HCT116 (cell line): ENCODE data around the gene CDKL5. TPM values are rescaled to one million over a fixed set of nuclear protein-coding genes. Genes with fewer than 3 reads are reported as not detected.

ENCODE experiments used
- ATAC-seq: fragments of 200-7000 bp; cut with Tn5 transposase; 2 replicates; pipeline ENCODE4 v1.9.1; 2020; ENCODE audit warnings: mild to moderate bottlenecking, moderate library complexity
- BruUV-seq: library from RNA; stranded (reverse); fragments of 400-500 nt; replicated peaks from 2 replicates; lab custom pipeline; 2021; lab: Mats Ljungman, UMichigan
- CTCF ChIA-PET: fragments of 300-600 bp; sonication (Branson Sonifier 250); formaldehyde crosslinking; loops from one replicate; lab custom pipeline; 2021; ENCODE audit warnings: antibody characterized with exemption; lab: Charles Lee
- POLR2A ChIA-PET: fragments of 300-600, 350-600 bp; sonication (Branson Sonifier 250); formaldehyde crosslinking; loops from one replicate; lab custom pipeline; 2021; ENCODE audit warnings: antibody characterized with exemption; lab: Charles Lee
- RAD21 ChIA-PET, 2 experiments: fragments of 300-600 bp; sonication (Branson Sonifier 250); formaldehyde crosslinking; loops; one replicate each; lab custom pipeline; 2023; ENCODE audit warnings: low total read pairs in 2 of 2; ENCODE audit not compliant: uncharacterized antibody in 2 of 2, unreplicated experiment in 2 of 2, low non-redundant PET in 1 of 2; lab: Charles Lee
- DNase-seq: peaks from one replicate; pipeline ENCODE4 v3.0.0-alpha.2; 2010; ENCODE audit warnings: low read depth, low spot score
- H2AFZ ChIP-seq: fragments of 200-600 bp; shearing (Covaris generic), sonication (generic); 2 replicates; pipeline ENCODE4 v1.6.1; 2017; ENCODE audit warnings: low read depth, mixed run types, mixed read lengths, antibody characterized with exemption, low read length; ENCODE audit not compliant: poor library complexity, severe bottlenecking
- H3K27ac ChIP-seq: 2 replicates; pipeline ENCODE4 v1.5.1; 2012; ENCODE audit warnings: low read depth, low read length
- H3K27me3 ChIP-seq: fragments of 200-600 bp; sonication (generic); 2 replicates; pipeline ENCODE4 v1.6.1; 2016; ENCODE audit warnings: mixed run types, low read length, mixed read lengths; ENCODE audit not compliant: insufficient read depth
- H3K36me3 ChIP-seq, 2 experiments: fragments of 200-500 bp in 1 of 2; fragments of 200-600 bp in 1 of 2; sonication (Bioruptor generic) in 1 of 2; sonication (generic) in 1 of 2; 2 replicates each; pipeline versions ENCODE4 v1.5.1 to v1.6.1; 2014 to 2016; ENCODE audit warnings: low read length in 2 of 2, inconsistent platforms in 1 of 2, mixed read lengths in 1 of 2, mixed run types in 1 of 2; ENCODE audit not compliant: insufficient read depth in 2 of 2, control insufficient read depth in 1 of 2
- H3K4me1 ChIP-seq, 2 experiments: fragments of 200-600 bp in 1 of 2; sonication (generic) in 1 of 2; 2 replicates each; pipeline versions ENCODE4 v1.5.1 to v1.6.1; 2012 to 2017; ENCODE audit warnings: low read length in 2 of 2, inconsistent platforms in 1 of 2, mild to moderate bottlenecking in 1 of 2, mixed read lengths in 1 of 2, mixed run types in 1 of 2, moderate library complexity in 1 of 2; ENCODE audit not compliant: insufficient read depth in 2 of 2, control insufficient read depth in 1 of 2
- H3K4me2 ChIP-seq: fragments of 200-600 bp; sonication (generic); 2 replicates; pipeline ENCODE4 v1.6.1; 2017; ENCODE audit warnings: mixed run types, low read length, mixed read lengths
- H3K4me3 ChIP-seq, 2 experiments: fragments of 200-600 bp in 1 of 2; sonication (generic) in 1 of 2; replicated peaks in 1 of 2; 2 replicates each; pipeline ENCODE4 v1.5.1; 2011 to 2016; ENCODE audit warnings: low read length in 2 of 2, control low read depth in 1 of 2, low read depth in 1 of 2, mild to moderate bottlenecking in 1 of 2, mixed read lengths in 1 of 2, mixed run types in 1 of 2
- H3K79me2 ChIP-seq: fragments of 200-600 bp; sonication (generic); 2 replicates; pipeline ENCODE4 v1.6.1; 2017; ENCODE audit warnings: mild to moderate bottlenecking, mixed run types, low read length, moderate library complexity, mixed read lengths; ENCODE audit not compliant: insufficient read depth
- H3K9ac ChIP-seq: fragments of 200-600 bp; sonication (generic); 2 replicates; pipeline ENCODE4 v1.6.1; 2016; ENCODE audit warnings: low read length, mixed read lengths
- H3K9me2 ChIP-seq: fragments of 200-600 bp; sonication (generic), shearing (Covaris generic); 2 replicates; pipeline ENCODE4 v1.6.1; 2017; ENCODE audit warnings: mixed run types, mild to moderate bottlenecking, moderate library complexity; ENCODE audit not compliant: insufficient read depth
- H3K9me3 ChIP-seq, 2 experiments: fragments of 200-500 bp in 1 of 2; fragments of 200-600 bp in 1 of 2; sonication (Bioruptor generic) in 1 of 2; sonication (generic) in 1 of 2; 2 replicates each; pipeline ENCODE4 v1.6.1; 2014 to 2017; ENCODE audit warnings: low read length in 2 of 2, mixed read lengths in 2 of 2, inconsistent platforms in 1 of 2, low read depth in 1 of 2, mild to moderate bottlenecking in 1 of 2, mixed run types in 1 of 2, moderate library complexity in 1 of 2; ENCODE audit not compliant: control insufficient read depth in 1 of 2, insufficient read depth in 1 of 2
- H4K20me1 ChIP-seq: fragments of 200-600 bp; sonication (generic), shearing (Covaris generic); 2 replicates; pipeline ENCODE4 v1.6.1; 2017; ENCODE audit warnings: mixed run types, mild to moderate bottlenecking, moderate library complexity; ENCODE audit not compliant: insufficient read depth
- CEBPB ChIP-seq: IDR thresholded peaks from 2 replicates; pipeline ENCODE4 v1.6.1; 2012; ENCODE audit warnings: low read depth
- ELF1 ChIP-seq: IDR thresholded peaks from 2 replicates; pipeline ENCODE4 v1.6.1; 2012; ENCODE audit warnings: low read depth, borderline replicate concordance
- SP1 ChIP-seq: IDR thresholded peaks from 2 replicates; pipeline ENCODE4 v1.6.1; 2012; ENCODE audit warnings: low read depth
- ZFX ChIP-seq: fragments of 450-650 bp; IDR thresholded peaks from 2 replicates; pipeline ENCODE4 v1.6.1; 2017
- ZNF274 ChIP-seq: fragments of 200-500 bp; sonication (Bioruptor generic); IDR thresholded peaks from 2 replicates; pipeline ENCODE4 v1.6.1; 2014; ENCODE audit warnings: mild to moderate bottlenecking, low read depth, low read length, inconsistent platforms
- intact Hi-C: fragments of 100-400 bp; cut with micrococcal nuclease; formaldehyde crosslinking; loops from 2 replicates; pipeline ENCODE4 v1.10.0; 2022
- total RNA-seq: library from RNA; stranded (reverse); gene quantifications from one replicate; pipeline ENCODE4 v1.2.1, GENCODE V29; 2021; ENCODE audit not compliant: unreplicated experiment
- TF ChIP-seq, protein P1 (sequence below): IDR thresholded peaks from 2 replicates; pipeline ENCODE4 v1.6.1; 2012
- TF ChIP-seq, protein P2 (sequence below): IDR thresholded peaks from 2 replicates; pipeline ENCODE4 v1.6.1; 2012; ENCODE audit warnings: low read depth
- TF ChIP-seq, protein P3 (sequence below): IDR thresholded peaks from 2 replicates; pipeline ENCODE4 v1.6.1; 2011; ENCODE audit warnings: mild to moderate bottlenecking, low read length, moderate library complexity; ENCODE audit not compliant: insufficient replicate concordance; ENCODE audit errors: extremely low read depth
- TF ChIP-seq, protein P4 (sequence below): IDR thresholded peaks from 2 replicates; pipeline ENCODE4 v1.6.1; 2012

Gene CDKL5
- total RNA-seq, 1 experiment from 2014 or later, result 2.5 TPM

DNA sequence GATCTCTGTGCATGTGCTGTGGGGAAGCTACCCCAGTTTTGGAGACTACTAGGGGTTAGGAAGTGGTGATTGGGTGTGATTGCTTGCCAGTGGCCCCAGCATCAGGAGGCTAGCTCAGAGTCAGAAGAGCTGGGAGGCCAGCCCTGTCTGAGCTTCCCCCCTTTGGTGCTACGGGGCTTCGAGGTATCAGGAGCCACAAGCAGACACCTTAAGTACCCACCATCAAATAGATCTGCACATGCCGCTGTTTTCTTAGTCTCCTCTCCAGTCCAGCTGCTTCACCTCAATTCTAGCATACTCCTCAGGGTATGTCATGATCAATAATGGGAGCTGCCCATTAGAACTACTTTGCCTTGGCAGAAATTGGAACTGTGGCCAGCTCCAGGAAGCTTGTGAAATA, 271.2 kb downstream of the CDKL5 start:
- POLR2A ChIA-PET, result no interaction called here
- no peak overlapping the region for H3K4me3 ChIP-seq
- no peak overlapping the region for H2AFZ ChIP-seq
- no peak for ATAC-seq
- BruUV-seq, result no TSS peak
- H3K27ac ChIP-seq, result no peak overlapping the region
- no peak for DNase-seq
- TF ChIP-seq SP1, result no peak
- TF ChIP-seq, protein P1, sequence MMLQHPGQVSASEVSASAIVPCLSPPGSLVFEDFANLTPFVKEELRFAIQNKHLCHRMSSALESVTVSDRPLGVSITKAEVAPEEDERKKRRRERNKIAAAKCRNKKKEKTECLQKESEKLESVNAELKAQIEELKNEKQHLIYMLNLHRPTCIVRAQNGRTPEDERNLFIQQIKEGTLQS, result no peak
- TF ChIP-seq, protein P2, sequence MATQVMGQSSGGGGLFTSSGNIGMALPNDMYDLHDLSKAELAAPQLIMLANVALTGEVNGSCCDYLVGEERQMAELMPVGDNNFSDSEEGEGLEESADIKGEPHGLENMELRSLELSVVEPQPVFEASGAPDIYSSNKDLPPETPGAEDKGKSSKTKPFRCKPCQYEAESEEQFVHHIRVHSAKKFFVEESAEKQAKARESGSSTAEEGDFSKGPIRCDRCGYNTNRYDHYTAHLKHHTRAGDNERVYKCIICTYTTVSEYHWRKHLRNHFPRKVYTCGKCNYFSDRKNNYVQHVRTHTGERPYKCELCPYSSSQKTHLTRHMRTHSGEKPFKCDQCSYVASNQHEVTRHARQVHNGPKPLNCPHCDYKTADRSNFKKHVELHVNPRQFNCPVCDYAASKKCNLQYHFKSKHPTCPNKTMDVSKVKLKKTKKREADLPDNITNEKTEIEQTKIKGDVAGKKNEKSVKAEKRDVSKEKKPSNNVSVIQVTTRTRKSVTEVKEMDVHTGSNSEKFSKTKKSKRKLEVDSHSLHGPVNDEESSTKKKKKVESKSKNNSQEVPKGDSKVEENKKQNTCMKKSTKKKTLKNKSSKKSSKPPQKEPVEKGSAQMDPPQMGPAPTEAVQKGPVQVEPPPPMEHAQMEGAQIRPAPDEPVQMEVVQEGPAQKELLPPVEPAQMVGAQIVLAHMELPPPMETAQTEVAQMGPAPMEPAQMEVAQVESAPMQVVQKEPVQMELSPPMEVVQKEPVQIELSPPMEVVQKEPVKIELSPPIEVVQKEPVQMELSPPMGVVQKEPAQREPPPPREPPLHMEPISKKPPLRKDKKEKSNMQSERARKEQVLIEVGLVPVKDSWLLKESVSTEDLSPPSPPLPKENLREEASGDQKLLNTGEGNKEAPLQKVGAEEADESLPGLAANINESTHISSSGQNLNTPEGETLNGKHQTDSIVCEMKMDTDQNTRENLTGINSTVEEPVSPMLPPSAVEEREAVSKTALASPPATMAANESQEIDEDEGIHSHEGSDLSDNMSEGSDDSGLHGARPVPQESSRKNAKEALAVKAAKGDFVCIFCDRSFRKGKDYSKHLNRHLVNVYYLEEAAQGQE, result no peak
- TF ChIP-seq, protein P3, sequence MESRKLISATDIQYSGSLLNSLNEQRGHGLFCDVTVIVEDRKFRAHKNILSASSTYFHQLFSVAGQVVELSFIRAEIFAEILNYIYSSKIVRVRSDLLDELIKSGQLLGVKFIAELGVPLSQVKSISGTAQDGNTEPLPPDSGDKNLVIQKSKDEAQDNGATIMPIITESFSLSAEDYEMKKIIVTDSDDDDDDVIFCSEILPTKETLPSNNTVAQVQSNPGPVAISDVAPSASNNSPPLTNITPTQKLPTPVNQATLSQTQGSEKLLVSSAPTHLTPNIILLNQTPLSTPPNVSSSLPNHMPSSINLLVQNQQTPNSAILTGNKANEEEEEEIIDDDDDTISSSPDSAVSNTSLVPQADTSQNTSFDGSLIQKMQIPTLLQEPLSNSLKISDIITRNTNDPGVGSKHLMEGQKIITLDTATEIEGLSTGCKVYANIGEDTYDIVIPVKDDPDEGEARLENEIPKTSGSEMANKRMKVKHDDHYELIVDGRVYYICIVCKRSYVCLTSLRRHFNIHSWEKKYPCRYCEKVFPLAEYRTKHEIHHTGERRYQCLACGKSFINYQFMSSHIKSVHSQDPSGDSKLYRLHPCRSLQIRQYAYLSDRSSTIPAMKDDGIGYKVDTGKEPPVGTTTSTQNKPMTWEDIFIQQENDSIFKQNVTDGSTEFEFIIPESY, result no peak
- TF ChIP-seq CEBPB, result no peak
- no peak for TF ChIP-seq ELF1
- TF ChIP-seq ZFX, result no peak
- no peak for TF ChIP-seq ZNF274
- TF ChIP-seq, protein P4, sequence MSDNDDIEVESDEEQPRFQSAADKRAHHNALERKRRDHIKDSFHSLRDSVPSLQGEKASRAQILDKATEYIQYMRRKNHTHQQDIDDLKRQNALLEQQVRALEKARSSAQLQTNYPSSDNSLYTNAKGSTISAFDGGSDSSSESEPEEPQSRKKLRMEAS, result no peak
- H4K20me1 ChIP-seq, result no peaks in the 10 kb centered on the region
- no peaks in the 10 kb centered on the region for H3K9me2 ChIP-seq
- no peaks in the 10 kb centered on the region for H3K4me1 ChIP-seq
- H3K4me2 ChIP-seq, result no peak overlapping the region
- RAD21 ChIA-PET, result no interaction called here
- H3K27me3 ChIP-seq, result no peaks in the 10 kb centered on the region
- CTCF ChIA-PET, result no interaction called here
- no peaks in the 10 kb centered on the region for H3K9me3 ChIP-seq
- H3K79me2 ChIP-seq, result no peaks in the 10 kb centered on the region
- H3K9ac ChIP-seq, result no peak overlapping the region
- H3K36me3 ChIP-seq, result no peaks in the 10 kb centered on the region
- intact Hi-C loops, result no loop called here
